Neuronal stem cell (in vitro differentiated cells): ENCODE results near the gene LOXL1.

Source experiments
- DNase-seq: peaks from one replicate; pipeline ENCODE4 v3.0.0-alpha.2; 2013; ENCODE audit warnings: low spot score
- H2AFZ ChIP-seq: one replicate; pipeline ENCODE4 v1.6.1; 2013; ENCODE audit warnings: mild to moderate bottlenecking, low read length, inconsistent platforms
- H2AK5ac ChIP-seq: 2 replicates; pipeline ENCODE4 v1.6.1; 2013; ENCODE audit warnings: low read depth, mild to moderate bottlenecking, inconsistent platforms, low read length, moderate library complexity, mixed read lengths
- H2BK120ac ChIP-seq: 2 replicates; pipeline ENCODE4 v1.6.1; 2013; ENCODE audit warnings: low read depth, mild to moderate bottlenecking, inconsistent platforms, low read length, moderate library complexity, mixed read lengths
- H2BK12ac ChIP-seq: one replicate; pipeline ENCODE4 v1.6.1; 2013; ENCODE audit warnings: low read length, inconsistent platforms
- H2BK15ac ChIP-seq: 2 replicates; pipeline ENCODE4 v1.6.1; 2013; ENCODE audit warnings: mild to moderate bottlenecking, low read length, inconsistent platforms, mixed read lengths
- H2BK5ac ChIP-seq: one replicate; pipeline ENCODE4 v1.6.1; 2013; ENCODE audit warnings: inconsistent platforms, mild to moderate bottlenecking, low read length, moderate library complexity
- H3K14ac ChIP-seq: one replicate; pipeline ENCODE4 v1.6.1; 2013; ENCODE audit warnings: low read length, inconsistent platforms
- H3K18ac ChIP-seq: 2 replicates; pipeline ENCODE4 v1.6.1; 2013; ENCODE audit warnings: low read length, inconsistent platforms
- H3K23ac ChIP-seq: 2 replicates; pipeline ENCODE4 v1.6.1; 2013; ENCODE audit warnings: low read depth, mild to moderate bottlenecking, mixed read lengths, low read length, inconsistent platforms; ENCODE audit not compliant: poor library complexity
- H3K27ac ChIP-seq: replicated peaks from 3 replicates; pipeline ENCODE4 v1.5.1; 2013; ENCODE audit warnings: low read length, inconsistent platforms
- H3K27me3 ChIP-seq, 3 experiments: 2 replicates each; pipeline ENCODE4 v1.6.1; 2013; ENCODE audit warnings: low read length in 3 of 3, mild to moderate bottlenecking in 2 of 3, inconsistent platforms in 1 of 3, low read depth in 1 of 3, mixed read lengths in 1 of 3, moderate library complexity in 1 of 3; ENCODE audit not compliant: control insufficient read depth in 3 of 3, insufficient read depth in 3 of 3
- H3K36me3 ChIP-seq, 2 donors: replicated peaks in 1 of 2; 2 replicates each; pipeline ENCODE4 v1.6.1; 2013; ENCODE audit warnings: low read length in 2 of 2; ENCODE audit not compliant: control insufficient read depth in 2 of 2, insufficient read depth in 2 of 2
- H3K4ac ChIP-seq: 2 replicates; pipeline ENCODE4 v1.6.1; 2013; ENCODE audit warnings: inconsistent platforms, mild to moderate bottlenecking, low read length, moderate library complexity
- H3K4me1 ChIP-seq, 2 donors: 1 replicate in 1 of 2; 2 replicates in 1 of 2; pipeline ENCODE4 v1.6.1; 2013; ENCODE audit warnings: low read length in 2 of 2, low read depth in 1 of 2; ENCODE audit not compliant: control insufficient read depth in 2 of 2, insufficient read depth in 1 of 2
- H3K4me2 ChIP-seq: one replicate; pipeline ENCODE4 v1.6.1; 2013; ENCODE audit warnings: mild to moderate bottlenecking, low read length, inconsistent platforms; ENCODE audit not compliant: insufficient read depth, poor library complexity, severe bottlenecking
- H3K4me3 ChIP-seq, 2 donors: 2 replicates each; pipeline ENCODE4 v1.5.1; 2013; ENCODE audit warnings: low read length in 2 of 2, mild to moderate bottlenecking in 2 of 2, inconsistent platforms in 1 of 2, moderate library complexity in 1 of 2
- H3K79me1 ChIP-seq: one replicate; pipeline ENCODE4 v1.6.1; 2013; ENCODE audit warnings: low read depth, mild to moderate bottlenecking, inconsistent platforms, low read length, moderate library complexity
- H3K9ac ChIP-seq: one replicate; pipeline ENCODE4 v1.6.1; 2013; ENCODE audit warnings: mild to moderate bottlenecking, low read depth, low read length, inconsistent platforms; ENCODE audit not compliant: poor library complexity
- H3K9me3 ChIP-seq, 2 donors: replicated peaks in 1 of 2; 2 replicates each; pipeline versions ENCODE3 to v1.6.1; 2013; ENCODE audit warnings: low read length in 2 of 2, mild to moderate bottlenecking in 2 of 2, inconsistent platforms in 1 of 2, low read depth in 1 of 2, mixed read lengths in 1 of 2, moderate library complexity in 1 of 2; ENCODE audit not compliant: control insufficient read depth in 2 of 2, insufficient read depth in 1 of 2
- H4K8ac ChIP-seq: one replicate; pipeline ENCODE4 v1.6.1; 2013; ENCODE audit warnings: low read depth, mild to moderate bottlenecking, inconsistent platforms, low read length, moderate library complexity
- H4K91ac ChIP-seq: one replicate; pipeline ENCODE4 v1.6.1; 2013; ENCODE audit warnings: low read length, low read depth, mild to moderate bottlenecking, inconsistent platforms; ENCODE audit not compliant: poor library complexity
- WGBS, 2 donors: extraction: QIAGEN DNeasy Blood & Tissue Kit; methylation state at CpG; one replicate each; pipeline ENCODE4 v1.1.7; 2013; ENCODE audit warnings: missing lambda C conversion rate in 2 of 2, mixed read lengths in 1 of 2; ENCODE audit not compliant: insufficient read length in 2 of 2, insufficient replicate concordance in 1 of 2; ENCODE audit errors: extremely low coverage in 2 of 2; 5-methylcytosine and 5-hydroxymethylcytosine counted together

LOXL1 gene

GRCh38 chr15:73941044-73941443 lies 14.8 kb downstream of the LOXL1 start:
- Histone ChIP-seq H3K4me1 (peaks cover 16 to 27% of the 10 kb centered on the region in 2 donors), H2BK5ac (no peak overlapping the region), H3K4me3 (no peak overlapping the region), H3K4ac (no peak overlapping the region), H2AK5ac (no peak overlapping the region), H3K14ac (no peak overlapping the region), H3K9ac (no peak overlapping the region), H4K8ac (no peak overlapping the region), H2BK12ac (no peak overlapping the region), H2AFZ (no peak overlapping the region), H4K91ac (no peak overlapping the region), H3K36me3 (peaks cover 0 to 3% of the 10 kb centered on the region in 2 donors), H3K79me1 (peaks cover 6% of the 10 kb centered on the region), H3K27ac (no peak overlapping the region), H2BK15ac (no peak overlapping the region), H3K23ac (no peak overlapping the region), H3K4me2 (no peak overlapping the region), H3K9me3 (no peaks in the 10 kb centered on the region), H3K27me3 (peaks cover 0 to 8% (median 0%) of the 10 kb centered on the region in 3 experiments), H3K18ac (no peak overlapping the region), H2BK120ac (no peak overlapping the region)
- no peak for DNase-seq
- WGBS, 2 donors, result no CpG with 5 or more reads among the region's 1 CpG

- Histone ChIP-seq H3K4me1 (peaks cover 12 to 23% of the 10 kb centered on the region in 2 donors), H2BK15ac (no peak overlapping the region), H3K9ac (no peak overlapping the region), H3K36me3 (peaks cover 0 to 3% of the 10 kb centered on the region in 2 donors), H2BK120ac (no peak overlapping the region), H3K9me3 (no peaks in the 10 kb centered on the region), H3K27me3 (peaks cover 0 to 8% (median 0%) of the 10 kb centered on the region in 3 experiments), H3K4ac (no peak overlapping the region), H2AFZ (no peak overlapping the region), H2BK5ac (no peak overlapping the region), H2BK12ac (no peak overlapping the region), H4K91ac (no peak overlapping the region), H3K18ac (no peak overlapping the region), H3K79me1 (peaks cover 6% of the 10 kb centered on the region), H3K14ac (no peak overlapping the region), H3K27ac (no peak overlapping the region), H2AK5ac (no peak overlapping the region), H4K8ac (no peak overlapping the region), H3K4me2 (no peak overlapping the region), H3K23ac (no peak overlapping the region), H3K4me3 (no peak overlapping the region)
- DNase-seq, result no peak
- WGBS, 2 donors, result no CpG with 5 or more reads among the region's 3 CpGs
These were observed 15.2 kb downstream of the LOXL1 start for GRCh38 chr15:73941449-73941848.

- no peak overlapping the region for H3K4me3 ChIP-seq
These were observed 15.8 kb downstream of the LOXL1 start for GRCh38 chr15:73941871-73942635.

GRCh38 chr15:73942751-73943270 lies 16.5 kb downstream of the LOXL1 start:
- no peak overlapping the region for H4K8ac ChIP-seq
- no peak overlapping the region for H3K27ac ChIP-seq
- no peak overlapping the region for H2BK5ac ChIP-seq
- H2AFZ ChIP-seq, result no peak overlapping the region
- no peak overlapping the region for H2BK15ac ChIP-seq
- H3K9me3 ChIP-seq, result no peaks in the 10 kb centered on the region
- H3K4ac ChIP-seq, result no peak overlapping the region
- peaks cover 3% of the 10 kb centered on the region for H3K79me1 ChIP-seq
- no peak overlapping the region for H3K14ac ChIP-seq
- H3K4me3 ChIP-seq, result peak overlapping the region in 1 of 2 donors; percentile 21
- H2BK120ac ChIP-seq, result no peak overlapping the region
- H3K27me3 ChIP-seq, result peaks cover 0 to 8% (median 0%) of the 10 kb centered on the region in 3 experiments
- no peak for DNase-seq
- WGBS, 2 donors, result no CpG with 5 or more reads among the region's 6 CpGs
- peaks cover 5 to 16% of the 10 kb centered on the region in 2 donors for H3K4me1 ChIP-seq
- no peak overlapping the region for H3K9ac ChIP-seq
- no peak overlapping the region for H2BK12ac ChIP-seq
- H3K36me3 ChIP-seq, result peaks cover 2 to 12% of the 10 kb centered on the region in 2 donors
- H3K18ac ChIP-seq, result peak overlapping the region; percentile 32
- no peak overlapping the region for H3K4me2 ChIP-seq
- H2AK5ac ChIP-seq, result no peak overlapping the region
- H3K23ac ChIP-seq, result no peak overlapping the region
- no peak overlapping the region for H4K91ac ChIP-seq

More at GRCh38 chr15:73941871-73942635, 15.8 kb downstream of the LOXL1 start:
- Histone ChIP-seq H3K9me3 (no peaks in the 10 kb centered on the region), H2AFZ (no peak overlapping the region), H3K23ac (peak overlapping the region; percentile 16), H3K4me2 (no peak overlapping the region), H3K36me3 (peaks cover 0 to 5% of the 10 kb centered on the region in 2 donors), H3K9ac (no peak overlapping the region), H3K14ac (no peak overlapping the region), H2AK5ac (no peak overlapping the region), H4K8ac (no peak overlapping the region), H2BK15ac (no peak overlapping the region), H3K27ac (no peak overlapping the region), H3K4me1 (peaks cover 7 to 17% of the 10 kb centered on the region in 2 donors), H3K27me3 (peaks cover 0 to 8% (median 0%) of the 10 kb centered on the region in 3 experiments), H3K4ac (no peak overlapping the region), H2BK5ac (no peak overlapping the region), H3K79me1 (peaks cover 4% of the 10 kb centered on the region), H3K18ac (no peak overlapping the region), H4K91ac (no peak overlapping the region), H2BK120ac (no peak overlapping the region), H2BK12ac (no peak overlapping the region)
- no CpG with 5 or more reads among the region's 10 CpGs for WGBS, 2 donors
- DNase-seq, result no peak
